GM13976 (cell line): ENCODE measurements around the gene FAM168A.
A peak's percentile ranks its signal among the peaks of the same experiment; 100 is the strongest.

Source experiments
- DNase-seq: peaks from one replicate; pipeline ENCODE4 v3.0.0; 2012; ENCODE audit warnings: low spot score
- CTCF ChIP-seq: IDR thresholded peaks from 2 replicates; pipeline ENCODE4 v1.5.1; 2012; ENCODE audit warnings: borderline replicate concordance, mild to moderate bottlenecking; ENCODE audit not compliant: insufficient read depth; ENCODE audit errors: extremely low read depth, missing control alignments, control extremely low read depth
- in situ Hi-C: fragments of 300-500 bp; cut with MboI; formaldehyde crosslinking; loops from one replicate; pipeline ENCODE4 v1.12.0; 2022; ENCODE audit warnings: low sequenced_read_pairs, mixed read lengths, inconsistent platforms; ENCODE audit not compliant: unreplicated experiment

Gene FAM168A

GRCh38 chr11:73359341-73359740, 238.6 kb downstream of the FAM168A start:
- DNase-seq = no peak
- in situ Hi-C loops = loop anchor here (10.0 kb wide), 1 partner anchor 295 kb away; no protein-coding TSS in a partner anchor

DNA sequence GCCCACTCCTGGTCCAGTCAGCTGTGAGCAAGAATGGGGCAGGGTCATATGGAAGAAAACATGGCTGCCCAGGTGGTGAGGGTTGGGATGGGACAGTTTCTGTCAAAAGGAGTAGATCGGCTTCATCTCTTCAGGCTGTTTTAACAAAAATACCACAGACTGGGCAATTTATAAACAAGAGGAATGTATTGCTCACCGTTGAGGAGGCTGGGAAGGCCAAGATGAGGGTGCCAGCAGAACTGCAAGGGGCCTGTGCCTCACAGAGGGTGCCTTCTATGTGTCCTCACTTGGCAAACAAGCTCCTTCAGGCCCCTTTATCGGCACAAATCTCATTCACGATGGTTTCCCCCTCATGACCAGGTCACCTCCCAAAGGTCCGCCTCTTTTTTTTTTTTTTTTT, 239.8 kb downstream of the FAM168A start:
- in situ Hi-C loops = loop anchor here (10.0 kb wide), 1 partner anchor 297 kb away; no protein-coding TSS in a partner anchor
- DNase-seq = no peak
- TF ChIP-seq CTCF = no peak

More at GRCh38 chr11:73359341-73359740, 238.6 kb downstream of the FAM168A start:
- TF ChIP-seq CTCF = no peak

GRCh38 chr11:73356979-73357860, 240.7 kb downstream of the FAM168A start:
- DNase-seq = no peak
- TF ChIP-seq CTCF = no peak
- in situ Hi-C loops = loop anchor here (10.0 kb wide), 1 partner anchor 298 kb away; no protein-coding TSS in a partner anchor

DNA sequence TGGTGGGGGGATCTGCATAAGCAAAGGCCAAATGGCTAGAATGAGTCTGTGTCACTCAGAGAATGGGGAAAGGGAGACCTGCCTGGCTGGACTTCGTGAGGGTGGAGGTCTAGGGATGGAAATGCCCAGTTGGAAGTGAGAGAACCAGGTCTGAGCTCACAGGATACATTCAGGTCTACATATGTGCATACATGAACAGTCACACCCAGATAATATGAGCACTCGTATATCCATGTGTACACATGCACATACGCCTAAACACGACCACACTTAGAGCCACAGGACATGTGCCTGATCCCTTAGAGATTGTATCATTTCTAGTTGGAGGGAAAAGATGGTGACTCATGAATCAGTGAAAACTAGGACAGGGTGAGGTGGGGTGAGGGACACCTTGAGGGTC, 242.8 kb downstream of the FAM168A start:
- no peak for DNase-seq
- in situ Hi-C loops = loop anchor here (10.0 kb wide), 1 partner anchor 300 kb away; no protein-coding TSS in a partner anchor
- TF ChIP-seq CTCF = no peak

DNA sequence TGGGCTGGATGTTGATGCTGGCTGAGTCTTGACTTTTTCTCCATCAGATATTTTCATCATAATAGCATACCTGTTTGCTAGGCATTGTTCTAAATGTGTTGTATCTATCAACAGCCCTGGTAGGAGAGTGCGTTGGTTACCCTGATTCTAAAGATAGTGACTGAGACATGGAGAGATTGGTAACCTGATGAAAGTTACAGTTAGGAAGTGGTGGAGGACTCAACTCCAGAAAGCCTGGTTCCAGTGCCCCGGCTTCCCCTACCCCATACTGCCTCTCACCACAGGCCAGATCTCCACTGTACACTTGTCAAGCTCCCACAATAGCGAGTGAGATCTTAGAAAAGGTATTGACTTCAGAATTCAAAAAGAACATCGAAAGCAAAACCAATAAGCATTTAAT, 244.5 kb downstream of the FAM168A start:
- DNase-seq = no peak
- TF ChIP-seq CTCF = no peak
- in situ Hi-C loops = loop anchor here (10.0 kb wide), 1 partner anchor 301 kb away; no protein-coding TSS in a partner anchor

- peak; percentile 90 for TF ChIP-seq CTCF
- DNase-seq = peak; percentile 89
- in situ Hi-C loops = loop anchor here (10.0 kb wide), 1 partner anchor 304 kb away; no protein-coding TSS in a partner anchor
Observed at GRCh38 chr11:73350908-73351636, 246.8 kb downstream of the FAM168A start.
